ENCODE results near the gene PROCR. TPM values are rescaled to one million over a fixed set of nuclear protein-coding genes. Genes with fewer than 3 reads are reported as not detected.
"Not testable (repeated sequence)": the region's sequence is repeated elsewhere in the genome, so short reads cannot be mapped to it uniquely, and the experiment has no call there.

The PROCR gene
- total RNA-seq, 1 donor from 2014 or later, result 241 TPM

- no peaks in the 10 kb centered on the region for H3K9me3 ChIP-seq
- H3K27ac ChIP-seq, result peak overlapping the region; percentile 9 to 41
Measured at GRCh38 chr20:35165221-35166185, 6.4 kb upstream of the PROCR start.

GRCh38 chr20:35166242-35166830, 5.5 kb upstream of the PROCR start:
- H3K9me3 ChIP-seq, result no peaks in the 10 kb centered on the region
- no peaks in the 10 kb centered on the region for H3K27me3 ChIP-seq
- peak overlapping the region; percentile 9 to 41 for H3K27ac ChIP-seq
- no peaks in the 10 kb centered on the region for H3K36me3 ChIP-seq
- peaks cover 3 to 9% of the 10 kb centered on the region in 2 donors for H3K4me1 ChIP-seq
- DNase-seq (ENCODE audit: low spot score in 2 of 2), result no peak
- no peak for TF ChIP-seq CTCF (IDR thresholded peaks at IDR 0.05)
- intact Hi-C loops (cut with DNase I), result no loop called here
- no peak overlapping the region for H3K4me3 ChIP-seq

More at GRCh38 chr20:35165221-35166185, 6.4 kb upstream of the PROCR start:
- H3K4me1 ChIP-seq, result peaks cover 3 to 6% of the 10 kb centered on the region in 2 donors
- H3K4me3 ChIP-seq, result no peak overlapping the region
- intact Hi-C loops (cut with DNase I), result no loop called here
- no peaks in the 10 kb centered on the region for H3K36me3 ChIP-seq
- TF ChIP-seq CTCF (IDR thresholded peaks at IDR 0.05), result no peak
- H3K27me3 ChIP-seq, result no peaks in the 10 kb centered on the region
- no peak for DNase-seq (ENCODE audit: low spot score in 2 of 2)

- Histone ChIP-seq H3K9me3 (no peaks in the 10 kb centered on the region), H3K27ac (no peak overlapping the region), H3K4me1 (peaks cover 3 to 17% of the 10 kb centered on the region in 2 donors), H3K27me3 (no peaks in the 10 kb centered on the region), H3K36me3 (no peaks in the 10 kb centered on the region), H3K4me3 (no peak overlapping the region)
- intact Hi-C loops (cut with DNase I), result no loop called here
- DNase-seq (ENCODE audit: low spot score in 2 of 2), result no peak
- TF ChIP-seq CTCF (IDR thresholded peaks at IDR 0.05), result no peak
Measured at GRCh38 chr20:35167787-35168186, 4.1 kb upstream of the PROCR start.

GRCh38 chr20:35168701-35169409, 3.0 kb upstream of the PROCR start:
- H3K36me3 ChIP-seq; H3K27me3 ChIP-seq; intact Hi-C loops (cut with DNase I); H3K9me3 ChIP-seq; H3K27ac ChIP-seq; DNase-seq (ENCODE audit: low spot score in 2 of 2); H3K4me3 ChIP-seq: not testable (repeated sequence)
- peaks cover 3 to 17% of the 10 kb centered on the region in 2 donors for H3K4me1 ChIP-seq

- H3K4me3 ChIP-seq, result peak overlapping the region; percentile 55 to 64
- H3K9me3 ChIP-seq, result no peaks in the 10 kb centered on the region
- peaks cover 2 to 6% of the 10 kb centered on the region in 2 donors for H3K36me3 ChIP-seq
- DNase-seq (ENCODE audit: low spot score in 2 of 2), result no peak
- TF ChIP-seq CTCF (IDR thresholded peaks at IDR 0.05), result no peak
- peak overlapping the region; percentile 73 to 76 for H3K27ac ChIP-seq
- intact Hi-C loops (cut with DNase I), result no loop called here
- H3K4me1 ChIP-seq, result peaks cover 1 to 12% of the 10 kb centered on the region in 2 donors
- no peaks in the 10 kb centered on the region for H3K27me3 ChIP-seq
Measured at GRCh38 chr20:35171438-35171752, 477 bp upstream of the PROCR start.

All from ascending aorta (tissue), 2 donors.